Right lobe of liver (tissue), 4 donors: ENCODE measurements around the gene RBM26.

Experiments
- CTCF ChIP-seq, 4 donors: fragments of 200-600 bp in 3 of 4; fragments of 450-650 bp in 1 of 4; IDR thresholded peaks; one replicate each; pipeline versions ENCODE4 v1.5.1 to v1.8.0; 2016 to 2022; ENCODE audit warnings: antibody characterized with exemption in 4 of 4, mild to moderate bottlenecking in 2 of 4
- POLR2A ChIP-seq: fragments of 450-650 bp; IDR thresholded peaks from one replicate; pipeline ENCODE4 v1.6.1; 2017; ENCODE audit warnings: antibody characterized with exemption, mild to moderate bottlenecking
- donor health status: DM: no; HTN: no; CAD: no.
- donor health status: DM: no; HTN: no; CAD: no.
- donor health status: DM: no; HTN: yes; CAD: no.

- no peak for TF ChIP-seq CTCF (IDR thresholded peaks at IDR 0.05)
- no peak for TF ChIP-seq POLR2A
These were observed 64.9 kb downstream of the RBM26 start for GRCh38 chr13:79341202-79341601.
